Cardiac septum (tissue), 1 donor: Measurements from ENCODE around the gene CLIC5. TPM values are rescaled to one million over a fixed set of nuclear protein-coding genes. Genes with fewer than 3 reads are reported as not detected.

Source experiments
- DNase-seq: peaks from one replicate; pipeline ENCODE4 v3.0.0-alpha.2; 2020; ENCODE audit warnings: low spot score
- intact Hi-C: fragments of 100-400 bp; cut with DNase I; formaldehyde crosslinking; loops from one replicate; pipeline ENCODE4 v1.14.0; 2022
- total RNA-seq: library from RNA; stranded (reverse); fragmentation: NEBNext Ultra II Directional; extraction: Animal tissue kit (Norgen Biotek cat#: 25700); gene quantifications from one replicate; pipeline ENCODE4 v1.2.1, GENCODE V29; 2021
- donor health status: DM: no; HTN: no; CAD: no.

Gene CLIC5
- total RNA-seq, 1 donor from 2014 or later: 376 TPM

DNA sequence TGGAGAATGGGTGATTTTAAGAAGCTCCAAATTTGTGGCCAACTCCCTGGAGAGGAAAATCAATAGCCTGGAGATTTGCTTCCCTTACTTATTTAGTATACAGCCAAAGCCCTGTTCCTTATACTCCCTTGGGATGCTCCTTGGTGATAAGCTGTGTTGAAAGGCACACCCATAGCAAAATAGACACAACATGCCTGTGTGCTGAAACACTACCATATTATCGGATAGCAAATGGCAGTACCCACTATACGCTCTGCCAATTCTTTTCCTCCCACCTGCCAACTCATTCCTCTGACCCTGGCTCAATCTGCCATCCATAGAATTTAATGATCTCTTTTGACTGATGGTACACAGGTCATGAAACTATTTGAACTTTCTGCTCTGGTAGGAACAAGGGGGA, 98.2 kb downstream of the CLIC5 start:
- intact Hi-C loops: loop anchor here (10.0 kb wide), 1 partner anchor 193 kb away; no protein-coding TSS in a partner anchor
- DNase-seq: no peak

- DNase-seq: no peak
- intact Hi-C loops: loop anchor here (10.0 kb wide), 1 partner anchor 192 kb away; no protein-coding TSS in a partner anchor
Observed at GRCh38 chr6:45916692-45917091, 99.0 kb downstream of the CLIC5 start.

DNA sequence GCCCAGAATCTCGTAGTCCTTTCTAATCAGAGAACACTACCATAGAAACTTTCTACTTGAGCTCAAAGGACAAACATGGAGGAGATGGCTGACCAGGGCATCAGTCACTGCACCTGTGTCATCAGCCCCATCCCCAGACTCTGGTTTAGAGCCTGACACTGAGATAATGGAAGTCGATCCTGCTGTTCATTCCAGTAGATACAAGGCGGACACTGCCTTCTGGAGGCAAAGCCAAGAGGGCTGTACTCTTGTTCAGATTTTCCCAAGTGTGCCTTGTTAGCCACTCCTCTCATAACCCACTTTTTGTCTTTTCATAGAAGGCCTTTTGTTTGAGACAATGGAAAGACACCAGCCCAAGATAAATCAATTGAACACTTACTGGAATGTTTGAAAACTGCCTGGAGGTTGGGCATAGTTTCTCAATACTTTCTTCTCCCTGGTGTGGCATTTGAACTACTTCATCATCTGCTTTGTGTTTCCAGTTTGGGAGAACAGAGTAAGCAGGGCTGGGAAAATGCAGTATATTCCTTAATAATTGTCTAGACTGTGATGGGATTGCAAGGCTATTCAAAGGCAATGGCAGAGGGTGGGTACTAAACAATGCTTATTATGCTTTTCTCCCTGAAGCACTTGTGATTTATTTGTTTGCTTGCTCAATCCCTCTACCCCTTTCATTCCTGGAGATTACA, 99.7 kb downstream of the CLIC5 start:
- no peak for DNase-seq
- intact Hi-C loops: loop anchor here (10.0 kb wide), 1 partner anchor 191 kb away; no protein-coding TSS in a partner anchor

GRCh38 chr6:45911691-45912090, 104.0 kb downstream of the CLIC5 start:
- intact Hi-C loops: loop anchor here (10.0 kb wide), 1 partner anchor 187 kb away; no protein-coding TSS in a partner anchor
- no peak for DNase-seq

DNA sequence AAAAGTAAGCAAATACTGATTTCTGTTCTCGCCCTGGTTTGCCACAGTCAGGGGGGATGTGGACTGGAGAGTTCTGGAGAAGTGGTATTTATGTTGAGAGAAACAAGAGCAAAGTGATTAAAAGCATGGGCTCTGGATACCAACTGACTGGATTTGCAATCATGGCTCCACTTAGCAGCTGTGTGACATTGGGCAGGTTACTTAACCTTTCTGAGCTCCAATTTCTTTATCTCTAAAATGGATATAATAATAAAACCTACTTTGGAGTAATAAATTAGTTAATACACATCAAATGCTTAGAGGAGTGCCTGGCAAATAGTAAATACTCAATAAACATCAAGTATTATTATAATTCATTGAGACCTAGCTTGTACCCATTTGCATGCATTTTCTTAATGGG, 111.7 kb downstream of the CLIC5 start:
- intact Hi-C loops: no loop called here
- no peak for DNase-seq

- intact Hi-C loops: no loop called here
- DNase-seq: no peak
Observed at GRCh38 chr6:45902984-45903383, 112.7 kb downstream of the CLIC5 start.

DNA sequence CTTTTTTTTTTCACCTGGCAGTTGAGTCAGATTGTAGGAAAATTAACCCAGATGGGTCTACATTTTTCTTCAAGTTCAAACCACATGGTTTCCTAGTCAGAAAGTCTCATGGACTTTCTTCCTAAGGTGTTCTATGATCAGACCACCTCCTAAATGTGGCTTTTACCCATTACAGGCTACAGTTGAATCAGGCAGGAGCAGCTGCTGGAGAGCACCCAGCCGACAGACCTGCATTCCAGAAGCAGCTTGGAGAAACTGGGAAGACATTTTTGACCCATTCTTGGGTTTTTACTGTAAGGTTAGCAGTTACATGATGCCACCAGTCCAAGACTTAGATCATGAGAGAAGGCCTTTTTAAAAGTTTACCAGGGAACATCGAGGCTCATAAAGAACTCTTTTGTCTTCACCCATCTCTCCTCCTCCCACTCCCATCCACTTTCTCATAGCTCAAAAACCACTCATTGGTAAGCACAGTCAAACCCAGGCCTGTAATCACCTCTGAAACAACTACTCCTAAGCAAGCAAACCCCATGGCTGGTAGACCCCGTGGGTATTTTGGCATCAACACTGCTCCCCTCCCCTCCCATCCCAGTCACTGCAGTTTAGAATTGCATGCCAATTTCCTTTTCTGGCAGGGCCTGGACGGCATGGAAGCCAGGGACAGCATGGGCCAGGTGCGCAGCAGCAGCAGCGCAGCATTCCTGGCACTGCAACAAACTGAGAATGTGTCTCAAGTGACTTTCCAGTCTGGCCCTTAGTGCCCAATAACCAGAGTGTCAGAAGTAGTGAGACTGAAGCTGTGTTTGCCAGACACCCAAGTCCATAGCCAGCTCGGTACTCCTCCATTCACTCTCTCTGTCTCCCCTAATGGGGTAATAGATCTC, 113.7 kb downstream of the CLIC5 start:
- intact Hi-C loops: no loop called here
- no peak for DNase-seq

DNA sequence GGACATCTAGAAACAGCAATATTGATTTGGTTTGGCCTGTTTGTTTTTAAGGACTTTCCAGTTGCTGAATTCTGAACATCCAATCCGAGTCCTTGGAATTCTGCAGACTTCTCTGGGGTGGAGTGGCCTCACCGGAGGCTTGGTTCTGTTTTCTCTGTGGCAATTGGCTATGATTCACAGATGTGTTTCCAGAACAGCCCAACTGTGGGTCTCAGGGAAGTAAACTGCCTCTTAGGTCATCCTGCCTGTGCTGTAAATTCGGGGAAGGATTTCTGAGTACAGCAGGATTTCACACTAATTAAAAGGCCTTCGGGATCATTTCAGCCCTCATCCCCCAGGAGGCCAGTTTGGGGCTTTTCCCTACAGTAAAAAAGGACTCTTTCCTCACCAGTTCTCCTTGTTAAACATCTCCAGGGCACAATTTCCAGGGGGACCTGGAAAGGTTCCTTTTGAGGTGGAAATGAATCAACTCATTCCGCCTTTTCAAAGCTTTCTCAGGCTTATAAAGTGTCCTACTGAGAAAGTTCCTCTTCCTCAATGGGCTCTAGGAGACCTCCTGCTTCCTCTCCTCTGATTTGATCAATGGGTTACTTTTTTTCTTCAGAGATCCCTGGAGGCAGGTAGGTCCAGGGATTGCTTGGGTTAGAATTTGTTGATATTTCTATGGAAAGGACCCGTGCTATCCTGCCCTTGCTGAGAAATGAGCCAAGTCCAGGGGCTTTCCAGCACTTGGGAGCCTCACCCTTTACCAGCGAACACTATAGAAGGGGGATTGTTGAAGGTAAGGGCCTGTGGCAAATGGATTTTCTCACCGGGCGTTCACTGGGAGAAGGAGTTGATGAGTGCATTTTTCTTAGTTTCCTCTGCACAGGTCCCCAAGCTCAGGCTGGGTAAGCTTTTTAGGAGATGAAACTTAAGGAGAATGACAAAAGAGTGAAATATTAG, 114.6 kb downstream of the CLIC5 start:
- intact Hi-C loops: no loop called here
- no peak for DNase-seq

- intact Hi-C loops: no loop called here
- DNase-seq: no peak
Observed at GRCh38 chr6:45899683-45899946, 116.0 kb downstream of the CLIC5 start.

GRCh38 chr6:45898941-45899682, 116.5 kb downstream of the CLIC5 start:
- intact Hi-C loops: no loop called here
- DNase-seq: no peak

DNA sequence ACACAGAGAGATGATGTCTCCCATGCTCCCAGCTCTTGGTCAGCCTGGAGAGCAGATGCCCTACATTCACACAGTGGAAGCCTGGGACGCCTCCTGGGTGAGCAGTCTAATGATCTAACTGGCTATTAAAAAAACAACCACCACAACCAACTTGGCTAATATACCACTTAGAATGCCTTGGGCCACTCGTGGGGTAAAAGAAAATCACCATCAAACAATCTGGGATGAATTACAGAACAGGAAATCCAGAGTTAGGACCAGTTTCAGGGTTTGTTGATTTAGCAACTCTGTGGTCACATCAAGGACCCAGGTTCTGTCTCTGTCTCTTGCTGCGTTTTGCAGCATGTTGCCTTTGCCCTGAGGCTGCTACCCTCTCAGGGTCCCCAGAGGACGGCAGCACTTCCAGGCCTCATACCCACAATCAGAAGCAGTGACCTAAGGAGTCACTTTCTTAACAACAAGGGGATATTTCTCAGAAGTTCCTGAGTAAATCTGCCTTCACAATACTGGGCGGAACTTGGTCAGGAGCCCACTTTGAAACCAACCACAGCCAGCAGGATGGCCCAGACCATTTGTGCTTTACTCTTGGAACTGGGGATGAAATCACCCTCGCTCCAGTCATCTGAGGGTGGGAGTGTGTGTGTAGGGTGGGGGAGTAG, 118.7 kb downstream of the CLIC5 start:
- intact Hi-C loops: no loop called here

GRCh38 chr6:45895569-45895968, 120.1 kb downstream of the CLIC5 start:
- no peak for DNase-seq
- intact Hi-C loops: no loop called here

More for the DNA sequence above, 118.7 kb downstream of the CLIC5 start:
- no peak for DNase-seq

- intact Hi-C loops: no loop called here
- DNase-seq: no peak
Observed at GRCh38 chr6:45892696-45893245, 122.9 kb downstream of the CLIC5 start.

DNA sequence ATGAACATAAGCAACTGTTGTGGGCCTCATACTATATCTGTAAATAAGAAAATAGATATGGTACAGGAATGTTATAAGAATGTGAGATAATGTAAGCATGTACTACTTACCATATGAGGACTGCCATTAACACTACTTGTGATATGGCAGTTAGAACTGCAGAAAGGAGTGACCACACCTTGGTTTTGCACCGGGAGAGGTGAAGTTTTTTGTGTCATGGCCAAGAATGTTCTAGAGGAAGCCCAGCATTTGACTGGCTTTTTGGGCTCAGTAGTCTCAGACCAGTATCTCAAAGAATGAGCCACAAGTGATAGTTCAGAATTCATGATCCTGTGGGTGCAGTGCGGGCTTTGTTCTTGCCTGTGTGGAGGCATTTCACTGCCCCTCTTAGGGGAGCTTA, 123.5 kb downstream of the CLIC5 start:
- intact Hi-C loops: no loop called here
- no peak for DNase-seq

DNA sequence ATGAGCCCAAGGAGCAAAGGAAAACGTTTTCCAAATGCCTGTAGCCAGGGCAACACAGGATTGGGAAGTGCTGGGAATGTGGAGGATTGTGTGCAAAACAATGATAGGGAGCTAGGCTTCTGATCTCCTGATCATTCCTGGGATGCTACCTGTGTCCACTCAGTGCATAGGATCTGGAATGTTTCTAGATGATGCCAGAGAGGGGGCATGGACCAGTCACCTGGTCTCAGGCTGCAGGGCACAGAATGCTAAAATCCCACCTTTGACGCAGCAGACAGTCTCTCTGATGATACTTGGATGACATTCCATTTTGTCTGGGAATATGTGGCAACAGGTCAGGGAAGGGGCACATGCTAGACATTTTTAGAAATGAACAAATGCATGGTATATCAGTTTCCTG, 128.9 kb downstream of the CLIC5 start:
- DNase-seq: no peak
- intact Hi-C loops: no loop called here

- no peak for DNase-seq
- intact Hi-C loops: no loop called here
Observed at GRCh38 chr6:45884336-45884735, 131.3 kb downstream of the CLIC5 start.

DNA sequence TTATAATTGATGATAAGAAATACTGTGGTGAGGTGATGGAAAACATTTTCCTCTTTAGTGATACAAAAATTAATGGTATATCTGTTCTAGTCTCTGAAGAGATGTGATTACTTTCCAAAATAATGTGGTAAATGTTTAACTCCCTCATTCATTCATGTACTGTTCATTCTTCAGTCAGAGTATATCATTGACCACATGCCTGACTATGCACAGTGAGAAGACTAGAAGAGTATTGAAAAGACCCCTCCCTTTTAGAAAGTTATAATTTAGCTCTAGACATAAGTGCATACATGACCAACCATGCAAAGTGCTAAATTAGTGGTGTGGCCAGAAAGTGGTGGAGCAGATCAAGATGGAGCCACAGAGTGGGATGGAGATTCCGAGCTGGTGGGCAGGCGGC, 133.0 kb downstream of the CLIC5 start:
- DNase-seq: no peak
- intact Hi-C loops: no loop called here

DNA sequence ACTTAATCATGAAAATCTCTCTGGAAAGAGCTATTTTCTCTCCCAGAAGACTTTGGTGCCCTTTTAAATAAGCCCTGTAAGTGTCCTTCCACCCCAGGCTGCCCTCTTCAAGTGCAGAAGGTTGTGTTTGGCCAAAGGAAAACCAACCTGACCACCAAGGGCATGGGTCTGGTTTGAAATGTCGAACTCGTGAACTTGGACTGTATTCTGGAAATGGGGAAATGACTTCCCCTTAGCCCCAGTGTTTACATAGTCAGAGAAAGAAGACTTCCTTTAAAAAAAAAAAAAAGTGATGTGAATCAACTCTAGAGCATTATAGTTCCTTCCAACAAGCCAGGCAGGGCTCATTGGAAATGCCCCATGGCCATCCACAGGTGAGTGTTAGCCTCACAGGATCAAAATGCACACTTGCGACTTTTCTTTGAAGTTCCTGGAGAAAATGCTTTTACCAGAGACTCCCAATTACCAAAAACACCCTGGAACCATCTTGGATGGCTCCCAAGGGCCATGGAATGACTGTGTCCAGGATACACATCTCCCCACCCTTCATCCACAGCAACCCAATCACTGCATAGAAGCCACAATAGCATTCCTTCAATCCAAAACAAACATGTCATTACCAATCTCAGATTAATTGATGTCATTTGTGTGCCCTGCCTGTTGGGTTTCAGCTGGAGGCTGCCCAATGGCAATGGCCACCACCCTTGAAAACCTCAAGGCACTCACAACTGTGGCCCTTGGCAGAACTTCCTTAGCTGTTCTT, 133.8 kb downstream of the CLIC5 start:
- intact Hi-C loops: no loop called here

More for the DNA sequence above, 133.8 kb downstream of the CLIC5 start:
- no peak for DNase-seq
